Naive thymus-derived CD8-positive, alpha-beta T cell (primary cell): ENCODE results near the gene ACOXL. TPM values are rescaled to one million over a fixed set of nuclear protein-coding genes. Genes with fewer than 3 reads are reported as not detected.

Experiments
- ATAC-seq, 2 donors: fragments of 150-1000 bp; cut with Tn5 transposase in 1 of 2; sonication (Bioruptor Pico), chemical (Tn5 transposase) in 1 of 2; 1 replicate in 1 of 2; 2 replicates in 1 of 2; pipeline ENCODE4 v1.10.0; 2021; ENCODE audit warnings: mild to moderate bottlenecking in 2 of 2, moderate library complexity in 2 of 2
- POLR2A ChIA-PET: fragments of 350-600 bp; sonication (Branson Sonifier 250); formaldehyde crosslinking; loops from one replicate; lab custom pipeline; 2021; ENCODE audit warnings: antibody characterized with exemption; lab: Charles Lee
- DNase-seq, 10 donors: peaks; one replicate each; pipeline versions ENCODE4 v3.0.0 to v3.0.0-alpha.2; 2020 to 2022
- H3K27ac Mint-ChIP-seq, 10 donors: one replicate each; pipeline ENCODE4 v1.8.0; 2020 to 2022; ENCODE audit warnings: mild to moderate bottlenecking in 10 of 10, mixed read lengths in 10 of 10, moderate library complexity in 4 of 10, inconsistent platforms in 1 of 10
- H3K27me3 Mint-ChIP-seq, 5 donors: one replicate each; pipeline ENCODE4 v1.8.0; 2021 to 2022; ENCODE audit warnings: mixed read lengths in 5 of 5
- H3K36me3 Mint-ChIP-seq, 3 donors: one replicate each; pipeline ENCODE4 v1.8.0; 2020 to 2022; ENCODE audit warnings: mixed read lengths in 3 of 3, mild to moderate bottlenecking in 2 of 3, inconsistent platforms in 1 of 3
- H3K4me1 Mint-ChIP-seq, 4 donors: one replicate each; pipeline ENCODE4 v1.8.0; 2021 to 2022; ENCODE audit warnings: mixed read lengths in 4 of 4
- H3K4me3 Mint-ChIP-seq, 10 donors: one replicate each; pipeline ENCODE4 v1.8.0; 2020 to 2022; ENCODE audit warnings: mild to moderate bottlenecking in 10 of 10, mixed read lengths in 10 of 10, moderate library complexity in 6 of 10, inconsistent platforms in 1 of 10
- H3K9me3 Mint-ChIP-seq, 9 donors: one replicate each; pipeline ENCODE4 v1.8.0; 2020 to 2022; ENCODE audit warnings: mixed read lengths in 9 of 9, mild to moderate bottlenecking in 3 of 9, inconsistent platforms in 1 of 9, moderate library complexity in 1 of 9
- polyA plus RNA-seq, 3 donors: library from polyadenylated mRNA; unstranded; fragments of 300-500 nt; fragmentation: Illumina TruSeq; gene quantifications; one replicate each; pipeline ENCODE4 v1.2.3, GENCODE V29; 2021
- total RNA-seq, 8 experiments: library from RNA in 2 of 8; stranded (reverse) in 2 of 8; gene quantifications; one replicate each; pipeline ENCODE4 v1.2.3 and lab custom pipeline; 2021 to 2026

Gene ACOXL
- total and polyA plus RNA-seq, 5 experiments from 2014 or later, result not detected

DNA sequence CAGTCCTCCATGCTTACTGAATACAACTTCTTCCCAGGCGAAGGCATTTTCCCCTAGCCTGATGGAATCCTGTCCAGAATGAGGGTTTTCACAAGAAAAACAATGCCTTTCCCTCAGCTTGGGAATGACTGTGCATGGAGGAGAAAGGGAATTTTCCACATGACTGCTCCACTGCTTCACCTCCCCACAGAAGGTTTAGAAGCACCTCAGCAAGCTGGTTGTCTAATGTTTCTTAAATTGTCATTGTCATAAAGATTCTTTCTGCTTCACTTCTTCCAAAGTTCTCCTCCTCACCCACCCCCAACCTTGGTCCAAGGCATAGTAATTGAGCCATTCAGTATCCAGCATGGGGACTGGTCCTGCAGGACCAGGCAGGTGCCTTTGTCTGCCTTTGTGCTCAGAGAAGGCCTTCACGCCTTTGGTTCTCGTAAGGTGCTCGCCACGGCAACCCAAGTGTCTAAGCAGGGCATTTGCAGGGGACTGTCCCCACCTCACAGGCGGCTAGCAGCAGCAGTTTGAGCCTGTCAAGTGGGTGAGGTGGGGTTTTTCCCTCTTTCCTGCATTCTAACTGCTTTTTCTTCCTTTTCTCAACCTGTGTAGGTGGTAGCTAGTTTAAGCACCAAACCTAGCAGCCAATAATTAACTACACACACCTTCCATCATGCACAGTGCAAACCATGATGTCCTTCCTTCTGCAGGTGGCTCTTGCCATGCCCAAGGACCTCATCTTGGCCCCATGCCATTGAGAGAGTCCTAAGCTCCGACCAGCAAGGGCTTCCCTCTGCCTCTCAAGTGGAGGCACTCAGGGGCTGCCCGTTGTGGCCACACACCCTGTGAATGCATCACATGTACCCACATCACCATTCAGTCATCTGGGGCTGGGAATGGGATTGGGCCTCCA is 322.7 kb downstream of the ACOXL start:
- H3K4me3 Mint-ChIP-seq, result peak overlapping the region in 4 of 10 donors; percentile 3 to 35 (median 18)
- ATAC-seq, result peak; percentile 72 to 80
- H3K27ac Mint-ChIP-seq, result peak overlapping the region in 5 of 10 donors; percentile 31 to 65 (median 63)
- peaks cover 0 to 9% (median 5%) of the 10 kb centered on the region in 9 donors for H3K9me3 Mint-ChIP-seq
- peak in 1 of 10 donors; percentile 7 for DNase-seq
- peaks cover 0 to 4% (median under 1%) of the 10 kb centered on the region in 3 donors for H3K36me3 Mint-ChIP-seq
- POLR2A ChIA-PET, result no interaction called here
- H3K27me3 Mint-ChIP-seq, result no peaks in the 10 kb centered on the region
- peaks cover 24 to 50% (median 33%) of the 10 kb centered on the region in 4 donors for H3K4me1 Mint-ChIP-seq

DNA sequence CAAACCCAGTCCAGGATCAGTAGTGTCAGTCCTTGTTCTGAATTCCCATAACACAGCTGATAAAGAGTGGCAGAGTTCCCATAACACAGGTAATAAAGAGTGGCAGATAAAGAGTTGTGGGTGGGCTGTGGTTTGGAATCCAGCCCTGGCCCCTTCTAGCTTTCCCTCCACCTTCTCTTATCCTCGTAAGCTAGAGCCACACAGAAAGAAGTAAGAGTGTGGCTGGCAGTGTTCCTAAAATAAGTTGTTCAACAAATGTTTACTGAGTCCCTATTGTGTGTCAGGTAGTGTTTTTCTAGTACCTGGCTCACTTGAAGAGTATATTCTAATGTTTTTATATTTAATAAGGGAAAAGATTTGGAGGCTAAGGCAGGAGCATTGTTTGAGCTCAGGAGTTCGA is 323.4 kb downstream of the ACOXL start:
- Mint-ChIP-seq H3K27me3 (peaks cover 0 to 2% (median 0%) of the 10 kb centered on the region in 5 donors), H3K4me1 (peaks cover 19 to 45% (median 26%) of the 10 kb centered on the region in 4 donors), H3K36me3 (peaks cover 0 to 9% (median 7%) of the 10 kb centered on the region in 3 donors), H3K4me3 (no peak overlapping the region), H3K27ac (peak overlapping the region in 2 of 10 donors; percentile 63 to 65), H3K9me3 (peaks cover 2 to 16% (median 7%) of the 10 kb centered on the region in 9 donors)
- POLR2A ChIA-PET, result no interaction called here
- no peak for ATAC-seq
- DNase-seq, result no peak

DNA sequence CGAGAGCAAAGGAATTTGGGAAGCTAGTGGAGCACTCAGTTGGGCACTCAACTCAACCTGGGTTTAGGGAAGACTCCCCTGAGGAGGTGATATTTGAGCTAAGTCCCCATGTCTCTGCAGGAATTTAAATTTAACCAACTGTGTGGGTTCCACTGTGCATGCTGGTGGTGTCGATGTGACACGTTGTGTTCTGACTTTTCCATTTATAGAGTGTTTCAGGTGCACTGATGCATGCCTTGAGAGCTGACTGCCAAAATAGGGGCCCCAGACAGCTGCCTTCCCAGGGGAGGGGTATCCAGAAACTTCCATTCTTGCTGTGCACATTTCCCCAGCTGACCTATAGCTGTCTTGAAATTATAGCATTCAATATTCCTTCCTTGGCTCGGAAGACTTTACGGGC is 324.7 kb downstream of the ACOXL start:
- Mint-ChIP-seq H3K36me3 (peaks cover 0 to 17% (median 13%) of the 10 kb centered on the region in 3 donors), H3K27me3 (peaks cover 0 to 3% (median 0%) of the 10 kb centered on the region in 5 donors), H3K9me3 (peaks cover 4 to 24% (median 15%) of the 10 kb centered on the region in 9 donors), H3K4me1 (peaks cover 14 to 43% (median 17%) of the 10 kb centered on the region in 4 donors), H3K4me3 (no peak overlapping the region), H3K27ac (no peak overlapping the region)
- DNase-seq (no peak), ATAC-seq (no peak)
- POLR2A ChIA-PET, result no interaction called here

DNA sequence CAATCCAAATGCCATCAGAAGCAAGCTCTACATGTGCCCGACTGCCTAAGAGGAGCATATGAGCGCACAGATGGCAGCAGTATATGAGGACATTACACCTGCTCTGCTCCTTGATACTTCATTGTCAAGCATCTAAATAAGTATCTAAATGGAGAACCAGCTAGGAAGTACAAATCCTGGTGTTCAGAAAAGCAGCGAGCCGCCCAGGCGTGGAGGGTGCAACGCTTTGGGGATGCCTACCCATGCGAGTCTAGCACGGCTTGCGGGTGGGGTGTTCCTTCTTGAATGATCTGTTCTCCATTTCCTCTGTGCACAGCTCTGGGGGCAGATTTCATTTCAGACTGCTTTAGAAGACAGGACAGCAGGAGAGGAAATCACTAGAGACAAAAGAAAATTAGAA is 325.3 kb downstream of the ACOXL start:
- POLR2A ChIA-PET, result no interaction called here
- peaks cover 0 to 3% (median 0%) of the 10 kb centered on the region in 5 donors for H3K27me3 Mint-ChIP-seq
- peak overlapping the region in 1 of 10 donors; percentile 47 for H3K27ac Mint-ChIP-seq
- DNase-seq, result peak in 1 of 10 donors; percentile 20
- no peak for ATAC-seq
- no peak overlapping the region for H3K4me3 Mint-ChIP-seq
- H3K36me3 Mint-ChIP-seq, result peaks cover 0 to 17% (median 13%) of the 10 kb centered on the region in 3 donors
- peaks cover 4 to 24% (median 15%) of the 10 kb centered on the region in 9 donors for H3K9me3 Mint-ChIP-seq
- peaks cover 14 to 43% (median 16%) of the 10 kb centered on the region in 4 donors for H3K4me1 Mint-ChIP-seq

DNA sequence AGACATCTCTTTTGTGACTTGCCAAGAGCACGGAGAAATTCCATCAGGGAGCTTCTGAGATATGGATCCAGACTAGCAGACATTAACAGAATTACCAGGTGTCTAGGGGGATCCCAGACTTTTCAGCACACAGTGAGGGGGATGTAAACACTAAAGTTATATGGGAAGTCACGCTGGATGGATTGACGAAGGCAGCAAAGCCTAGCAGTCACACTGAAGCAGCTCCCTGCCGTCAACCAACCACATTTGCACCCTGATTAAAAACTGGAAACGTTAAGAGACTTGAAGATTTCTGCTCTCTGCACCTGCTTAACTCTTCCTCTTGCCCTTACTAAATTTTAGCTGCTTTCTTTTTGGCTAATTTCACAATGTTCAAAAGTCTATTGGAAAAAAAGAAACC is 325.9 kb downstream of the ACOXL start:
- POLR2A ChIA-PET, result interaction anchor here (0.5 kb wide), 1 partner anchor 47 kb away, joined by 10 read pairs; no protein-coding TSS in a partner anchor
- no peak overlapping the region for H3K4me3 Mint-ChIP-seq

DNA sequence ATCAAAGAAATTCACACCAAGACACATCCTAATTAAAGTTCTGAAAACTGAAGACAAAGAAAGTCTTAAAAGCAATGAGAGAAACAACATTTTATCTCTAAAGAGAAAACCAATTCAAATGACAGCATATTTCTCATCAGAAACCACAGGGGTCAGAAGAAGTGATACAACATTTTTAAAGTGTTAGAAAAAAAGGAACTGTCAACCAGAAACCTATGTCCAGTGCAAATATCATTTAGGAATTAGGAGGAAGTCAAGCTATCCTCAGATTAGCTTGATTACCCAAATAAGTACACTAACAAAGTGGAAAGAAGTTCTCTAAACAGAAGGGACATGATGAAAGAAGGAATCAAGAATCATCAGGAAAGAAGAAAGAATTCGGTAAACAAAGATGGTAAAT is 328.8 kb downstream of the ACOXL start:
- ATAC-seq, result no peak
- peaks cover 0 to 17% (median 13%) of the 10 kb centered on the region in 3 donors for H3K36me3 Mint-ChIP-seq
- peaks cover 4 to 32% (median 6%) of the 10 kb centered on the region in 4 donors for H3K4me1 Mint-ChIP-seq
- H3K9me3 Mint-ChIP-seq, result peaks cover 4 to 24% (median 17%) of the 10 kb centered on the region in 9 donors
- H3K4me3 Mint-ChIP-seq, result no peak overlapping the region
- POLR2A ChIA-PET, result no interaction called here
- H3K27ac Mint-ChIP-seq, result no peak overlapping the region
- DNase-seq, result no peak
- H3K27me3 Mint-ChIP-seq, result peaks cover 0 to 3% (median 0%) of the 10 kb centered on the region in 5 donors

More for the DNA sequence above, 325.9 kb downstream of the ACOXL start:
- ATAC-seq (no peak), DNase-seq (no peak)
- Mint-ChIP-seq H3K9me3 (peaks cover 4 to 24% (median 15%) of the 10 kb centered on the region in 9 donors), H3K4me1 (peaks cover 12 to 43% (median 16%) of the 10 kb centered on the region in 4 donors), H3K27ac (peak overlapping the region in 1 of 10 donors; percentile 47), H3K36me3 (peaks cover 0 to 17% (median 13%) of the 10 kb centered on the region in 3 donors), H3K27me3 (peaks cover 0 to 3% (median 0%) of the 10 kb centered on the region in 5 donors)

DNA sequence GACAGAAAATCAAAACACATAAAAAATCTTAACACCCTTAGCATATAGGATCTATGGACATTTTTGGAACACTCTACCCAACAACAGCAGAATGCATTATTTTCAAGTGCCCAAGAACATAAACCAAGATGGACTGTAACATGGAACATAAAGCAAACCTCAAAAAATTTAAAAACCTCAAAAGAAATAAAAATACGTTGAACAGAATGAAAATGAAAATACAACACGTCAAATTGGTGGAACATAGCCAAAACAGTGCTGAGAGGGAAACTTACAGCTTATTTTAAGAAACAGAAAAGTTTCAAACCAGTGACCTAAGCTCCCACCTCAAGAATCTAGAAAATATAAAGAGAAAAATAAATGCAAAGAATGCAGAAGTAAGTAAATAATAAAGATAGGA is 330.0 kb downstream of the ACOXL start:
- peaks cover 4 to 24% (median 17%) of the 10 kb centered on the region in 9 donors for H3K9me3 Mint-ChIP-seq
- H3K4me3 Mint-ChIP-seq, result no peak overlapping the region
- peaks cover 6 to 28% (median 7%) of the 10 kb centered on the region in 4 donors for H3K4me1 Mint-ChIP-seq
- no peak for ATAC-seq
- peak overlapping the region in 1 of 10 donors; percentile 27 for H3K27ac Mint-ChIP-seq
- no peak for DNase-seq
- H3K27me3 Mint-ChIP-seq, result peaks cover 0 to 3% (median 0%) of the 10 kb centered on the region in 5 donors
- peaks cover 0 to 17% (median 13%) of the 10 kb centered on the region in 3 donors for H3K36me3 Mint-ChIP-seq
- POLR2A ChIA-PET, result no interaction called here

DNA sequence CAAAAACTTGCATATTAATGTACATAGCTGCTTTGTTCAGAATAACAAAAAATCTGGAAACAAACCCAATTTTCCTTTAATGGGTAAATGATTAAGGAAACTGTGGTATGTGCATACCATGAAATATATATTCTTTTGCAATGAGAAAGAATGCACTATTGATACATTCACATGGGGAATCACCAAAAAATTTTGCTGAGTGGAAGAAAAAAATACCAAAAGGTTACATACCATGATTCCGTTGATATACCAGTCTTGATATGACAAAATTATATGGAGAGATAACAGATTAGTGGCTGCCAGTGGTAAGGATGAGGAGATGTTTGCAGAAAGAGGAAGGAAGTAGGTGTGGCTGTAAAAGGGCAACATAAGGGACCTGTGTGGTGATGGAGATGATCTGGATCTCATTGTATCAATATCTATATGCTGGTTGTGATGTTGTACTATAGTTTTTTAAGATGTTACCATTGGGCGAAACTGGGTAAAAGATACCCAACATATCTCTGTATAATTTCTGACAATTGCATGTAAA is 333.8 kb downstream of the ACOXL start:
- ATAC-seq (no peak), DNase-seq (no peak)
- POLR2A ChIA-PET, result no interaction called here
- Mint-ChIP-seq H3K9me3 (peaks cover 0 to 8% (median 4%) of the 10 kb centered on the region in 9 donors), H3K27me3 (no peaks in the 10 kb centered on the region), H3K36me3 (peaks cover 0 to 6% (median under 1%) of the 10 kb centered on the region in 3 donors), H3K4me3 (no peak overlapping the region), H3K4me1 (peaks cover 4 to 13% (median 7%) of the 10 kb centered on the region in 4 donors), H3K27ac (no peak overlapping the region)

DNA sequence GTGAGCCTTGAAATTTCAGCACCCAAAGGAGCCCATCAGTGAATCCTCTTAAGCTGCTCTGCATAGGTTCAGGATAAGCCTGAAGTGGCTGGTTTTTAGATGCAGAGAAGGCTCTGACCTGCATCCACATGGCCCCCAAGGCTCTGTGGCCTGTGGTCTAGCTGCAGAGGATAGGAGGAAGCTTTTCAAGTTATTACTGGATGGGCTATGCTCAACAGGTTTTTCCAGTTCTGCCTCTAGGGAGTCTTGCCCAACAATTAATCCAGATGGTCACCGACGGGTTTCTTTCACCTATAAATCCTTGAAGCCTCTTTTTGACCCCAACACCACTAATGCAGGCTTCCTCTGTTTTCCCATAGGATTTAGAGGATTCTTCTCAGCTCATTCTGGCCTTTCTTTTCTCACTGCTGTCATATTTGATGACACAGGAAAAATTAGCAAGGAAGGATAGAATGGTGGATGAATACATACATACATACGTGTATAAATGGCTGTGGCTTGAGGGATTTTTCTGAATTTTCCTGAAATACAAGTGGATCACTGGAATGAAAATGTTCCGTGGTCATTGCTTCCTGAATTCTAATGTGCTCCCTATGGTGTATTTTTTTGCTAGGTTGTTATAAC is 336.2 kb downstream of the ACOXL start:
- DNase-seq, result no peak
- ATAC-seq, result no peak
- POLR2A ChIA-PET, result no interaction called here
- H3K27me3 Mint-ChIP-seq, result no peaks in the 10 kb centered on the region
- H3K4me3 Mint-ChIP-seq, result no peak overlapping the region
- peaks cover 4 to 13% (median 7%) of the 10 kb centered on the region in 4 donors for H3K4me1 Mint-ChIP-seq
- H3K36me3 Mint-ChIP-seq, result peaks cover 0 to under 1% (median 0%) of the 10 kb centered on the region in 3 donors
- H3K9me3 Mint-ChIP-seq, result peaks cover 0 to 3% (median under 1%) of the 10 kb centered on the region in 9 donors
- no peak overlapping the region for H3K27ac Mint-ChIP-seq

DNA sequence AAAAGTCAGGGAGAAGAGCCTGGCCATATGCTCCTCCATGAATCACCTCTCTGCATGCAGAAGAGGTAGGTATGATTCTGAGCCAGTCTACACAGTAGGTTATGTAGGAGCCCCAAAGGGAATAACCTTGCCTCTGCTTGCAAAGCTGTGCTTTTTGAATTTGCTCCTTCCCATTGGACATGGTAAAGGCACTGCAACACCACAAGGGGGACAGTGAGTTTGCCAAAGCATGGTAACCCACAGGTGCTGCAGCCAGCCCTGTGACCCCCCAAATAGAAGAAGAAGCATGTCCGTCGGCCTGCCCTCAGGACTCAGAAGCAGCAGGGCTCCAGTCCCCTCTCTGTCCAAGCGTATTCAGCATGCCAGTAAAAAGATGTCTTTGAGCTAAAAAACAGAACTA is 337.3 kb downstream of the ACOXL start:
- DNase-seq (no peak), ATAC-seq (no peak)
- Mint-ChIP-seq H3K4me3 (no peak overlapping the region), H3K9me3 (peaks cover 0 to 13% (median 9%) of the 10 kb centered on the region in 9 donors), H3K27me3 (no peaks in the 10 kb centered on the region), H3K4me1 (peaks cover 4 to 13% (median 7%) of the 10 kb centered on the region in 4 donors), H3K27ac (no peak overlapping the region), H3K36me3 (peaks cover 0 to 9% (median 0%) of the 10 kb centered on the region in 3 donors)
- POLR2A ChIA-PET, result no interaction called here

DNA sequence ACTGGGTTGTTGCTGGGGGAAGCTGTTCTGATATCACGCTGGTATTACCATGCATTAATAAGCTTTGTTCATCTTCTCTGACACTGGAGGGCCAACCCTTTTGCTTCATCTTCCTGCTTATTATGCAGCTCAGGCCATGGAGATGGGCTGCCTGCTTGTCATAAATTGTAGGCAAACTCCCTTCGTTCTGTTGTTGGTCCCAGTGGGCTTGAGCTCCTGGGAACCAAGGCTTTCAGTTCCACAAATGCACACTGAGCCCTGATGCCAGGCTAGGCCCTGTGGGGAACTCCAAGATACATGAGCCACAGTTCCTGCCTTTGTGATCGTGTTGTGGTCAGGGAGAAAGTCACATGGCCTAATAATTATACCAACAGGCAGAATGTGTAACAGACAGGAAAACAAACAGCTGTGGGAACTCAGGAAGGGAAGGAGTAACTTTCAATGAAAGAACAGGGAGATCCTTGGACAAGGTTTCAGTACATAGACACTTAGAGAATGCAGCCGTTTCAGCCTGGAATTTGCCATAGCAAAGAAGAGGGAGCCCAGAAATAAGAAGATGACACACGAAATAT is 339.3 kb downstream of the ACOXL start:
- H3K4me3 Mint-ChIP-seq, result no peak overlapping the region
- H3K4me1 Mint-ChIP-seq, result peaks cover 0 to 7% (median 0%) of the 10 kb centered on the region in 4 donors
- peaks cover 0 to 22% (median 3%) of the 10 kb centered on the region in 3 donors for H3K36me3 Mint-ChIP-seq
- POLR2A ChIA-PET, result no interaction called here
- ATAC-seq (no peak), DNase-seq (no peak)
- no peak overlapping the region for H3K27ac Mint-ChIP-seq
- peaks cover 0 to 32% (median 18%) of the 10 kb centered on the region in 9 donors for H3K9me3 Mint-ChIP-seq
- H3K27me3 Mint-ChIP-seq, result peaks cover 0 to 1% (median 0%) of the 10 kb centered on the region in 5 donors
